GM04503 (cell line): Measurements from ENCODE around the gene SLC18A3.

Experiments used
- DNase-seq: peaks from one replicate; pipeline ENCODE4 v3.0.0-alpha.2; 2012; ENCODE audit warnings: low read depth

Gene SLC18A3

GRCh38 chr10:49611816-49612512, 1.9 kb downstream of the SLC18A3 start:
- no peak for DNase-seq

- no peak for DNase-seq
Measured at GRCh38 chr10:49612513-49613164, 2.5 kb downstream of the SLC18A3 start.

- DNase-seq, result no peak
Measured at GRCh38 chr10:49613165-49613881, 3.2 kb downstream of the SLC18A3 start.

- DNase-seq, result no peak
Measured at GRCh38 chr10:49613882-49614241, 3.8 kb downstream of the SLC18A3 start, which contains the start of gene CHAT. Gene CHAT (plus strand): TSS chr10:49614037. CDS start chr10:49614190, 153 bp downstream.

- no peak for DNase-seq
Measured at GRCh38 chr10:49614242-49615198, 4.4 kb downstream of the SLC18A3 start.

GRCh38 chr10:49615213-49615612, 5.1 kb downstream of the SLC18A3 start:
- no peak for DNase-seq

GRCh38 chr10:49615721-49616120, 5.6 kb downstream of the SLC18A3 start:
- DNase-seq, result no peak

- no peak for DNase-seq
Measured at GRCh38 chr10:49616421-49617101, 6.5 kb downstream of the SLC18A3 start.

GRCh38 chr10:49617121-49618020, 7.3 kb downstream of the SLC18A3 start:
- DNase-seq, result no peak

GRCh38 chr10:49618821-49619220, 8.7 kb downstream of the SLC18A3 start:
- no peak for DNase-seq

- no peak for DNase-seq
Measured at GRCh38 chr10:49619613-49620012, 9.5 kb downstream of the SLC18A3 start.

GRCh38 chr10:49620286-49620810, 10.2 kb downstream of the SLC18A3 start:
- DNase-seq, result no peak

- DNase-seq, result no peak
Measured at GRCh38 chr10:49620841-49621378, 10.8 kb downstream of the SLC18A3 start.

GRCh38 chr10:49621561-49621960, 11.5 kb downstream of the SLC18A3 start:
- DNase-seq, result no peak

- no peak for DNase-seq
Measured at GRCh38 chr10:49622426-49623425, 12.6 kb downstream of the SLC18A3 start.

- no peak for DNase-seq
Measured at GRCh38 chr10:49624629-49625028, 14.5 kb downstream of the SLC18A3 start.

GRCh38 chr10:49625411-49625810, 15.3 kb downstream of the SLC18A3 start:
- DNase-seq, result no peak

- no peak for DNase-seq
Measured at GRCh38 chr10:49627038-49627437, 16.9 kb downstream of the SLC18A3 start.
